Thymus (tissue), 11 donors: ENCODE results near the gene SORBS2. TPM values are rescaled to one million over a fixed set of nuclear protein-coding genes. Genes with fewer than 3 reads are reported as not detected.

Source experiments
- DNase-seq, 9 donors: peaks; one replicate each; pipeline ENCODE4 v3.0.0-alpha.2; 2013; ENCODE audit warnings: low spot score in 9 of 9, low read depth in 6 of 9, missing footprints in 1 of 9
- H3K27ac ChIP-seq, 2 donors: one replicate each; pipeline ENCODE4 v1.5.1; 2013; ENCODE audit warnings: control low read depth in 1 of 2, low read depth in 1 of 2, low read length in 1 of 2, mild to moderate bottlenecking in 1 of 2, moderate library complexity in 1 of 2
- H3K27me3 ChIP-seq, 2 donors: one replicate each; pipeline ENCODE4 v1.5.1; 2013; ENCODE audit warnings: low read length in 1 of 2; ENCODE audit not compliant: control insufficient read depth in 2 of 2, insufficient read depth in 1 of 2
- H3K36me3 ChIP-seq, 2 donors: one replicate each; pipeline ENCODE4 v1.5.1; 2013; ENCODE audit warnings: low read length in 1 of 2, mild to moderate bottlenecking in 1 of 2, moderate library complexity in 1 of 2; ENCODE audit not compliant: control insufficient read depth in 2 of 2, insufficient read depth in 2 of 2
- H3K4me1 ChIP-seq, 2 donors: one replicate each; pipeline ENCODE4 v1.5.1; 2013; ENCODE audit warnings: low read length in 2 of 2; ENCODE audit not compliant: control insufficient read depth in 2 of 2, insufficient read depth in 2 of 2
- H3K4me3 ChIP-seq, 2 donors: one replicate each; pipeline ENCODE4 v1.5.1; 2013; ENCODE audit warnings: low read length in 2 of 2, control low read depth in 1 of 2, mild to moderate bottlenecking in 1 of 2
- H3K9me3 ChIP-seq, 2 donors: one replicate each; pipeline ENCODE4 v1.5.1; 2013; ENCODE audit warnings: low read length in 1 of 2, mild to moderate bottlenecking in 1 of 2; ENCODE audit not compliant: control insufficient read depth in 2 of 2, insufficient read depth in 1 of 2
- WGBS: extraction: QIAGEN DNeasy Blood & Tissue Kit; methylation state at CpG from one replicate; pipeline ENCODE4 v1.1.7; 2013; 5-methylcytosine and 5-hydroxymethylcytosine counted together
- polyA plus RNA-seq: library from polyadenylated mRNA; stranded (reverse); fragments of 200-250 nt; gene quantifications from one replicate; pipeline ENCODE4 v1.2.3, GENCODE V29; 2013
- total RNA-seq: library from RNA; stranded (reverse); fragments of 120-200 nt; gene quantifications from one replicate; pipeline ENCODE4 v1.2.4, GENCODE V29; 2013
- donor health status: healthy.

Gene SORBS2
- total and polyA plus RNA-seq, 2 donors: 13.8 to 78.6 TPM

GRCh38 chr4:185585211-185585610 is 226.8 kb downstream of the SORBS2 start:
- H3K4me3 ChIP-seq: no peak overlapping the region
- H3K27ac ChIP-seq: no peak overlapping the region
- H3K4me1 ChIP-seq: peaks cover 0 to 6% of the 10 kb centered on the region in 2 donors
- peaks cover 0 to 5% of the 10 kb centered on the region in 2 donors for H3K9me3 ChIP-seq
- peaks cover 2 to 19% of the 10 kb centered on the region in 2 donors for H3K27me3 ChIP-seq
- H3K36me3 ChIP-seq: no peaks in the 10 kb centered on the region
- DNase-seq: no peak
- WGBS: 73% methylated on average over 1 of the region's 1 CpG

- peaks cover 0 to 5% of the 10 kb centered on the region in 2 donors for H3K9me3 ChIP-seq
- DNase-seq: no peak
- H3K27ac ChIP-seq: no peak overlapping the region
- H3K36me3 ChIP-seq: no peaks in the 10 kb centered on the region
- no peak overlapping the region for H3K4me3 ChIP-seq
- peaks cover 2 to 18% of the 10 kb centered on the region in 2 donors for H3K27me3 ChIP-seq
- peaks cover 0 to 6% of the 10 kb centered on the region in 2 donors for H3K4me1 ChIP-seq
- WGBS: 97% methylated on average over 1 of the region's 1 CpG
These were observed 228.2 kb downstream of the SORBS2 start for GRCh38 chr4:185583813-185584212.

DNA sequence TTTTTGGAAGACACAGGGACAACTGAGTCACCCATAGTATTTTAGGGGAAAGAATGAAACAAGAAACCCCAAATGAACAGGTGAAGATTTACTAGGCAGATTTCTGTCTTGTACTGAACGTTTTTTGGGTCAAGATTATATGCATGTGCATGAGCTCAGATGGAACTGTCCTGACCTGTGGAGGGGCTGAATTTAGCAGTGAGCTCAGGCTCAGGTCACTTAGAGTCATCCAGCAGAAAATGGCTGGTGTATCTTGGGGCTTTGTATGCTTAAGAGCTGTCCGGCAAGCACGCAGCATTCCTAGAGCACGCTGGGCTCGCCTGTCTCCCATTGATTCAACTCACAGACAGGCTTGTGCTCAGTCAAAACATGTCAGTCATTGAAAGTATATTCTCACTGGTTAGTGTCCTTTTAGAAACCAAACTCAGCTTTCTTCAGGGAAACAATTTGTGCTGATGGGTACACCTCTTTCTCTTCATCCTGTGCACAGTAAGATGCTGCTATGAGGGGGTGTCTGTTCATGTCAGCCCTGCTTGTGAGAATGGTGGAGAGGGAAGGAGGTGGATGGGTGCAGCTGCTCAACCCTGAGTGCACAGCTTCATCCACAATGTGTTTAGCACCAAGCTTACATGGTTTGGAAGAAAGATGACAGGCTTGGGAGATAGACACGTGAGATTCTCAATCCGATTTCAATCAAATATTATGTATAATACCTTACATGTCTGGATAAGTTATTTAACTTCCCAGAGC is 229.2 kb downstream of the SORBS2 start:
- H3K36me3 ChIP-seq: no peaks in the 10 kb centered on the region
- WGBS: 86% methylated on average over 7 of the region's 7 CpGs
- no peak overlapping the region for H3K27ac ChIP-seq
- H3K9me3 ChIP-seq: peaks cover 0 to 4% of the 10 kb centered on the region in 2 donors
- H3K27me3 ChIP-seq: peaks cover 2 to 13% of the 10 kb centered on the region in 2 donors
- H3K4me1 ChIP-seq: peaks cover 0 to 5% of the 10 kb centered on the region in 2 donors
- DNase-seq: no peak
- no peak overlapping the region for H3K4me3 ChIP-seq

DNA sequence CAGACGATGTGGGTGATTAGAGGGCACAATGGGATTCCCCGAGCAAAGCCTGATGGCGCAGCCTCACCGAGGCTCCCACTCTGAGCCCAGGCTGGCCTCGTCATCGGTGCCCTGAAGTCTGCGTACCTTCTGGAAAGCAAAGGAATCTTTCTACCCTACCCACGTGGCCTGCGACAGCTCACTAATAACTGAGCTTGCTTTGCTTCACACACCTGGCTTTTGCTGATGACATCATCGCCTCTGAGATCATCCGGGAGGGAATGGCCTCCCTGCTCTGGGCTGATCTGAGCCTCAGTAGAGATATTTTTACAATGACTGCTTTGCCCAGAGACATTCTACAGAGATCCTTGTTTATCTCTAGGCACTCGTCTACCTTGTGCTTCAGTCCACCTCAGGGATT is 231.3 kb downstream of the SORBS2 start:
- Histone ChIP-seq H3K27me3 (peaks cover 0 to 2% of the 10 kb centered on the region in 2 donors), H3K9me3 (no peaks in the 10 kb centered on the region), H3K27ac (no peak overlapping the region), H3K36me3 (no peaks in the 10 kb centered on the region), H3K4me3 (no peak overlapping the region), H3K4me1 (no peaks in the 10 kb centered on the region)
- WGBS: 89% methylated on average over 12 of the region's 12 CpGs
- DNase-seq: no peak

DNA sequence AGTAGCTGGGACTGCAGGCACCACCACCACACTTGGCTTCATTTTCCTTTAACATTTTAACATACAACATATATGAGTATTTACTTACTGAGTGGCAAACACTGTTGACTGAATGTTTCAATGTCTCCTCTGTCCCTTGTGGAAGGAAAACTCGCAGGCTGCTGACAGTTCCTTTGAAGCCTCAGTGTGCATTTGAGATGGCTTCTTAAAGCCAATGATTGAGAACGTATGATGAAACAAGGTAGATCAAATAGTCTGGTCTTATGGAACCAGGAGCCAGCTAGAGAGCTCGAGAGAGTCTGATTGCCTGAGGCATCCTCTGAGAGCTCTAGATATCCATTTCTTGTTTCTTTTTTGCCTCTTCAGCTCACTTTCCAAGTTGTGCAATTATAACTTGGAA is 233.7 kb downstream of the SORBS2 start:
- Histone ChIP-seq H3K4me3 (no peak overlapping the region), H3K4me1 (no peaks in the 10 kb centered on the region), H3K36me3 (no peaks in the 10 kb centered on the region), H3K27me3 (no peaks in the 10 kb centered on the region), H3K9me3 (no peaks in the 10 kb centered on the region), H3K27ac (no peak overlapping the region)
- no peak for DNase-seq
- 68% methylated on average over 3 of the region's 3 CpGs for WGBS

- Histone ChIP-seq H3K4me3 (no peak overlapping the region), H3K36me3 (no peaks in the 10 kb centered on the region), H3K4me1 (no peaks in the 10 kb centered on the region), H3K9me3 (no peaks in the 10 kb centered on the region), H3K27me3 (no peaks in the 10 kb centered on the region), H3K27ac (no peak overlapping the region)
- DNase-seq: no peak
- WGBS: 91% methylated on average over 8 of the region's 8 CpGs
These were observed 234.7 kb downstream of the SORBS2 start for GRCh38 chr4:185576962-185577950.

DNA sequence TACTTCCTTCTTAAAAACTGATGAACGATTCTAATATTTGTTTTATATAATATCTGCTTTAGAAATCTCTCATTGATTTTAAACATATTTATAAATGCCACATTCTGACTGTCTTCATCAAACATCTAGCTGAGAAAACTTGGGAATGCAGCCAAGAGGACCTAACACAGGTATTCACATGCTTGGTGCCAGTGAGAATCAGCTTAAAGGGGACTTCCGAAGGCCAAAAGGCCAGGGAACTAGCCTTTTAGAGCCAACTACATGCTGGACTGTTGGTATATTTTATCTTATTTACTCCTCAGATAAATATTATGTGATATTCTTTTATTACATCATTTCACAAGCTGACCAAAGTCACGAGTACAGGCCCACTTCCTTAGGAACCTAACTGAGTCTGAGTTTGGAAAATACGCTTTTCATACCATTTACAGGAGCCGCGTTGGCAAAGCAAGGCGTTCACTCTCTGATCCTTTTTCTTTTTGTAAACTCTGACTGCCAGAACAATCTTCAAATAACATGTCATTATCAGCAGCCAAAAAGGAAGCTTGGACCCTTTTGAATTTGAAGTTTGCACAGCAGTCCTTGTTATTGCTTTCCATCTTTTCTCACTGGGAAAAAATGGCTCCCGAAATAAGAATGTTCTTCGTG is 235.6 kb downstream of the SORBS2 start:
- H3K27ac ChIP-seq: no peak overlapping the region
- no peaks in the 10 kb centered on the region for H3K27me3 ChIP-seq
- no peak for DNase-seq
- no peaks in the 10 kb centered on the region for H3K36me3 ChIP-seq
- H3K4me1 ChIP-seq: no peaks in the 10 kb centered on the region
- H3K4me3 ChIP-seq: no peak overlapping the region
- 91% methylated on average over 9 of the region's 9 CpGs for WGBS
- no peaks in the 10 kb centered on the region for H3K9me3 ChIP-seq

DNA sequence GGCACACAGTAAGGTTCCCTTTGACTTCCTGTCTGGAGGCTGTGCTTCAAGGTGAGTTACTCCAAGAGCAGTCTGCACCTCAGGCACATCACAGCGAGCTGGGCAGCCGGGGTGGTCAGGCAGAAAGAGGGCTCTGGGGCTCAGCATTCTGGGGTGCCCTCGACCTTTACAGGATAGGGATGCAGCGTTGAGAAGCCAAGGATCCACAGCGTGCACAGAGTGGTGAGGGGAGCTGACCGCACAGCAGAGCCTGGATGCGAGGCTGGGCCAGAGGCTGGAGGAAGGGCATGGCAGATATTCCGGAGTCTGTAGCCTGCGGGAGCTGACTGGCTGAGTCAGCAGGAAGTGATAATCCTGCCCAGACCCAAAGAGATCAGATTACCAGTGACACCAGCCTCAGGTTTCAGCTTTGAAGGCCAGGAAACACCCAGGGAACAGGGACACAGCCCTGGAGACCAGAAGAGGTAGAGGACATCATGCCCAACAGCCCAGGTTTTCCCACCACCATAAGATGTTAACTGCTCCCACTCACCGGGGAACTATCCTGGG is 238.3 kb downstream of the SORBS2 start:
- 79% methylated on average over 10 of the region's 10 CpGs for WGBS
- no peak for DNase-seq
- no peak overlapping the region for H3K27ac ChIP-seq

More for the DNA sequence above, 238.3 kb downstream of the SORBS2 start:
- Histone ChIP-seq H3K36me3 (no peaks in the 10 kb centered on the region), H3K4me1 (no peaks in the 10 kb centered on the region), H3K27me3 (no peaks in the 10 kb centered on the region), H3K4me3 (no peak overlapping the region), H3K9me3 (no peaks in the 10 kb centered on the region)
